Activated CD8-positive, alpha-beta memory T cell treated with anti-CD3 and anti-CD28 coated beads, Interleukin-2, amount 50 U/mL, for 4 hours (primary cell): ENCODE data around the gene DCLRE1A.

Experiments
- DNase-seq: peaks from one replicate; pipeline ENCODE4 v3.0.0-alpha.2; 2020

Gene DCLRE1A

DNA sequence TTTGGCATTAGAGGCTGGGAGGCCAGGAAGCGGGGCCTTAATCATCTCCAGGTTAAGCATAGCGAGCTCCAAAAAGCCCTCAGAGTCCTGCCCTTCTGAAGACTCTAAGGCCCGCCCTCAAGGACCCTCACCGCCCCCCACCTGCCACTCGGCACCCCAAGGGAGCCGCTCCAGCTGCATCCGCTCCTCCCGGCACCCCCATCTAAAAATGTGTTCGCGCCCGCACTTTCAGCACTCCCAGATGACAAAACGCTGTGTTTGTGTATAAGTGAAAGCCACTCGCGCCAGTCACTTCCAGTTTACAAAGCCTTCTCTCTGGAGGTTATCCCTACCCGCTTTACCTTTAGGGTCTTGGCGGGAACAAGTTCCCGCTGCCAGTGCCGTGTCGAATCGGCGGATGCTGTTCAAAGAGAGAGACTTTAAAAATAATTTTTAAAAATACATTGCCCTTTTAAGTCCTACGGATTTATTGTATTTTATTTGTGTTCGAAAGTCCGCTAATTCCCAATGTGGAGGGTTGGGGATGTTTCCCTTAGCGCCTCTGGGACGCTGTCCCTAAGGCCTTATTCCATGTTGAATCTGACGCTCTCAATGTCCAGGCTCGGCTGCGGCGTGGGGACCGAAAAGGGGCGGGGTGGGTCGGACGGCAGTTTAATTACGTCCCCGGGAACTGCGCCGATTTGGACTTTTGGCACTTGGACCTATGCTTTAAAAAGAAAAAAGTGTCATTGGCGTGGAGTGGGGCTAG lies at the start of gene DCLRE1A, which contains the start of gene NHLRC2:
DCLRE1A (minus strand) TSS at position 70 of the 748 bp plus-strand sequence. CDS start 900 bp downstream, outside the sequence.
NHLRC2 (plus strand) TSS at position 649 of the 748 bp plus-strand sequence. CDS start 212 bp downstream, outside the sequence.
- peak; percentile 62 for DNase-seq

GRCh38 chr10:113899952-113900598 lies 46.2 kb upstream of the DCLRE1A start:
- no peak for DNase-seq

DNA sequence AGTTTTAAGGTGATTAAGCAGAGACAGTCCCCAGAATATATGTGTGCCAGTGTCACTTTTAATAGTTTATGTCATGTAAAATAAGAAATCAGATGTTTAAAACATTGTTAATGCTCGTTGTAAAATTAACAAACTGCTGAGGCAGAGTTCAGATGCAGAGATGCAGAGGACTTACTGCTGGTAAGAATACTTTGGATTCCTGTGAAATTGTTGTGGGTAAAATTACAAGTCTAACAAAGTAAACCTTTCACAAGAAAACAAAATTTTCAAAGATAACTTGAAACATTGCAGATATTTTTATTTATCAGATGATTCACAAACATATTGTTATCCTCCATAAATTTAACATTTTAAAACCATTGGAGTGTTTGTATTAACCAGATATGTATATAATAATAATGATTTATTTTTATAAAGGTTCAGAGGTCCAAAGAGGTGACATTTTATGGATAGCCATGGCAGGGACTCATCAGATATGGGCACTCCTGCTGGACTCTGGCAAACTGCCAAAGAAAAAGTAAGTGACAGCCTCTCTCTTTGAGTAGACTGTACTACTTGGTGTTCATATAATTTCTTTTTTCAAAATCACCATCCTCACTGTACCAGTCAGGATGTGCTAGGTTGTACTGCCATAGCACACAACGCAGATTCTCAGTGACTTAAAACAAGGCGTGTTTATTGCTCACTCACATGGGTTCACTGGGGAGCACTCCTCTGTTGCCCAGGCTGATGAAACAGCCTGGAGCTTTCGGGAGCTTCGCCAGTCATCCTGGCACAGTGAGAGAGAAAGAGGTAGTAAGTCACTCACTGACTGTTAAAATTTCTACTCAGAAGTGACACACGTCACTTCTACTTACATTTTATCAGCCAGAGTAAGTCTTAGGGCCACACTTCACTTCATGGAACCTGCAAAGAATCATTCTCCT lies 44.1 kb upstream of the DCLRE1A start:
- DNase-seq = no peak

DNA sequence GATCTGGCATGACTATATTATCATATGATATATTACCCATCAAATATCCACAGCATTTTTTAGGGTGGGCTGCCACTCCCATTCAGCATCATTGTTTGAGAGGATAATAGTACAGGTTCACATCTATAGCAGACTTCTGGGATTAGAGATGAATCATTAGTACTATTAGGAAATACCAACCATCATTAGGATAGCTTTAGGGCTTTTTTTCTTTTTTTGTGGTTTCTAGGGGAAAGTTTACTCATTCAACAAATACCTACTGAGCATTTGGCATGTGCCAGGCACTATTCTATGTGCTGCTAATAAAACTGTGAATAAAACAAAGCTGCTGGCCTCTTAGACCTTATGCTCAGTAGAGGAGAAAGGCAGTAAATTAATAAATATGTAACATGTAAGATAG lies 41.1 kb upstream of the DCLRE1A start:
- DNase-seq = no peak

- no peak for DNase-seq
These were observed 40.7 kb upstream of the DCLRE1A start for GRCh38 chr10:113894581-113894980.

GRCh38 chr10:113893570-113893969 lies 39.7 kb upstream of the DCLRE1A start:
- DNase-seq = no peak

GRCh38 chr10:113891476-113891875 lies 37.6 kb upstream of the DCLRE1A start:
- DNase-seq = no peak

DNA sequence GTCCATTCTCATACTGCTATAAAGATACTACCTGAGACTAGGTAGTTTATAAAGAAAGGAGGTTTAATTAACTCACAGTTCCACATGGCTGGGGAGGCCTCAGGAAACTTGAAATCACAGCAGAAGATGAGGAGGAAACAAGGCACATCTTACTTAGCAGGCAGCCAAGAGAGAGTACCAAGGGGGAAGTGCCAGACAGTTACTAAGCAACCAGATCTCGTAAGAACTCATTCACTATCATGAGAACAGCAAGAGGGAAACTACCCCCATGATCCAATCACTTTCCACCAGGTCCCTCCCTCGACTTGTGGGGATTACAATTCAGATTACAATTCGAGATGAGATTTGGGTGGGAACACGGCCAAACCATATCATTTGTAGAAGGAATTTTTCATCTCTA lies 36.9 kb upstream of the DCLRE1A start:
- DNase-seq = no peak

DNA sequence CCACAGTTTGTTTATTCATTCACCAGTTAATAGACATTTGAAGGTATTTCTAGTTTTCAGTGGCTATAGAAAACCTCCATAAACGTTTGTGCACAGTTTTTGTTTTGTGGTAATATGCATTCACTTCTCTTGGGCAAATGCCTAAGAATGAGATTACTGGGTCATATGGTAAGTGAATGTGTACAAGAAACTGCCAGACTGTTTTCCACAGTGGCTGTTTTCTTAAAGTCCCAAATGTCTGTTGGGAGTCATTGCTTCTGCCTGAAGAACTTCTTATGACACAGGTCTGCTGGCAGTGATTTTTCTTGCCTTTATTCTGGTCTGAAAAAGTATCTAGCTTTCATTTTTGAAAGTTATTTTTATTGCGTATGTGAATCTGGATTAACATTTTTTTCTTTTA lies 36.0 kb upstream of the DCLRE1A start:
- DNase-seq = no peak

GRCh38 chr10:113882240-113882639 lies 28.4 kb upstream of the DCLRE1A start:
- DNase-seq = no peak

- no peak for DNase-seq
These were observed 26.4 kb upstream of the DCLRE1A start for GRCh38 chr10:113880236-113880635.

- DNase-seq = no peak
These were observed 25.8 kb upstream of the DCLRE1A start for GRCh38 chr10:113879691-113880090.

GRCh38 chr10:113876461-113876860 lies 22.6 kb upstream of the DCLRE1A start:
- DNase-seq = no peak

DNA sequence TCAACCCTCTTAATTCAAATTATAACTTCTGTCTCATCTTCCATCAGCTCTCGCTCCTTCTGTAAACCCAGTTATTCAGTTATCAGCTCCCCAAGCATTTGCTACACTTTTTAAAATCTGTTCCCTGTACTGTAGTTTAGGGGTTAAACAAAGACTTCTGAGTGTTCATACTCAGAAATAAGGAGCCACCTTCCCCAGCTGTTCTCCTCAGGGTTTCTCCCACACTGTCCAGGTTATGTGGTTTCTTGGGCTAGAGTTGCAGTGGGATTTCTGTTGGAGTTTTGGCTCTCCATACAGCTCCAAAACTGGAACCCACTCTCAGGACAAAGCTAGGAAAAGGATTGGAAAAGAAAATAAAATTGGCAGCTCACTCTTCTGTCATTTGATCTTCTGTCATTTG lies 21.3 kb upstream of the DCLRE1A start:
- no peak for DNase-seq

GRCh38 chr10:113872139-113873030 lies 18.5 kb upstream of the DCLRE1A start:
- no peak for DNase-seq

- DNase-seq = no peak
These were observed 15.9 kb upstream of the DCLRE1A start for GRCh38 chr10:113869789-113870188.

- no peak for DNase-seq
These were observed 14.0 kb upstream of the DCLRE1A start for GRCh38 chr10:113867904-113868303.

- DNase-seq = no peak
These were observed 12.9 kb upstream of the DCLRE1A start for GRCh38 chr10:113866551-113867394.

DNA sequence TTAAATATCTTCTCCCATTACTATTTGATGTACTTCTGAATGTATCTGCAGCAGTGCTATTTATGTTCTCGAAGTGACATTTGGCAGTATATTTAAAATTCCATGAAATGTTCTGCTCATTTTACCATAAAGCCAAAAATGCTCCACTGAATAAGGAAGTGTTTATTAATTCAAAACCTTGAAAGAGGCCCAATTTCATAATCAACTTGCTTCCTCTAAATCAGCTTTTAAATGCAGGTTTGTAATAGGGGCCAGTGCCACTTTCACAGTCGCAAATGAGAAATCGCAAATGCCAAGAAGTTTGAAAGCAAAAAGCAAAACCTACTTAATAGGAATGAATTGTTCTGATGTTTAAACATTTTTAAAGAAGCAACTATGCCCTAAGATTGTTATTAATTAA lies 12.0 kb upstream of the DCLRE1A start:
- DNase-seq = no peak

GRCh38 chr10:113859261-113859660 lies 5.4 kb upstream of the DCLRE1A start:
- DNase-seq = no peak

DNA sequence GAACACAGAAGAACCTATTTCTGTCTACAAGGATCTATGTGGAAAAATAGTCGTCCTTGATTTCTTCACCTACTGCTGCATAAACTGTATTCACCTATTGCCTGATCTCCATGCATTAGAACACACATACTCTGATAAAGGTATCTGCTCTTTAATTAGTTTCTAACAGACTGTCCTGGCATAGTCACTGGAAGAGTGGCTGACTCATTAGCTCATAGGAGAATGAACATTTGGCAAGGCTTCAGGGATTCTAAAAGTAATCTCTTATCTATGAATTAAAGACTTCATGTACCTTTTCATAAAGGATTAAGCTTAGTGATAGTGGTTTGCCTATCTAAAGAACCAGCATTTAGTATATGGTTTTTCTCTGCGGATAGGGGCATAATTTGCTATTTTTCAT lies 4.7 kb upstream of the DCLRE1A start:
- DNase-seq = no peak
